HG03060 (cell line): ENCODE results near the gene OSBPL6.
"Not testable (repeated sequence)": the region's sequence is repeated elsewhere in the genome, so short reads cannot be mapped to it uniquely, and the experiment has no call there.

Source experiments
- ATAC-seq: cut with Tn5 transposase; IDR thresholded peaks from one replicate; pipeline ENCODE4 v1.9.1; 2021; ENCODE audit warnings: low read depth, moderate number of reproducible peaks; ENCODE audit not compliant: unreplicated experiment

OSBPL6 gene

GRCh38 chr2:178331474-178332432, 137.4 kb downstream of the OSBPL6 start:
- no peak for ATAC-seq

- no peak for ATAC-seq
Measured at GRCh38 chr2:178333851-178334250, 139.5 kb downstream of the OSBPL6 start.

GRCh38 chr2:178335230-178335629, 140.9 kb downstream of the OSBPL6 start:
- ATAC-seq, result no peak

GRCh38 chr2:178344121-178344520, 149.8 kb downstream of the OSBPL6 start:
- no peak for ATAC-seq

- ATAC-seq, result no peak
Measured at GRCh38 chr2:178345951-178346350, 151.6 kb downstream of the OSBPL6 start.

- no peak for ATAC-seq
Measured at GRCh38 chr2:178350051-178350450, 155.7 kb downstream of the OSBPL6 start.

- not testable (repeated sequence) for ATAC-seq
Measured at GRCh38 chr2:178357704-178358103, 163.4 kb downstream of the OSBPL6 start.

- no peak for ATAC-seq
Measured at GRCh38 chr2:178359192-178359912, 165.0 kb downstream of the OSBPL6 start.

- ATAC-seq, result no peak
Measured at GRCh38 chr2:178361588-178361987, 167.3 kb downstream of the OSBPL6 start.

GRCh38 chr2:178363252-178363651, 168.9 kb downstream of the OSBPL6 start:
- ATAC-seq, result no peak

- ATAC-seq, result no peak
Measured at GRCh38 chr2:178365116-178365515, 170.8 kb downstream of the OSBPL6 start.

- no peak for ATAC-seq
Measured at GRCh38 chr2:178366412-178366811, 172.1 kb downstream of the OSBPL6 start.

- ATAC-seq, result no peak
Measured at GRCh38 chr2:178367344-178367743, 173.0 kb downstream of the OSBPL6 start.

- ATAC-seq, result no peak
Measured at GRCh38 chr2:178374865-178375264, 180.6 kb downstream of the OSBPL6 start.

- ATAC-seq, result no peak
Measured at GRCh38 chr2:178377046-178377445, 182.7 kb downstream of the OSBPL6 start.

GRCh38 chr2:178379162-178380004, 185.1 kb downstream of the OSBPL6 start:
- ATAC-seq, result no peak

- ATAC-seq, result no peak
Measured at GRCh38 chr2:178380763-178381162, 186.5 kb downstream of the OSBPL6 start.

- ATAC-seq, result no peak
Measured at GRCh38 chr2:178383718-178384117, 189.4 kb downstream of the OSBPL6 start.

- no peak for ATAC-seq
Measured at GRCh38 chr2:178385595-178386148, 191.4 kb downstream of the OSBPL6 start.

GRCh38 chr2:178386986-178387597, 192.8 kb downstream of the OSBPL6 start:
- no peak for ATAC-seq
